HG02763 (cell line): ENCODE measurements around the gene ZSCAN9.

Experiments used
- ATAC-seq: cut with Tn5 transposase; IDR thresholded peaks from one replicate; pipeline ENCODE4 v1.9.1; 2021; ENCODE audit warnings: mild to moderate bottlenecking, moderate library complexity; ENCODE audit not compliant: unreplicated experiment

The ZSCAN9 gene

GRCh38 chr6:28225056-28225834 is at the start of gene ZSCAN9:
TSS of gene ZSCAN9 (plus strand) at chr6:28225275. CDS start at chr6:28227085, 1,810 bp downstream.
- ATAC-seq = peak; percentile 89

- no peak for ATAC-seq
Measured at GRCh38 chr6:28176373-28176772, 48.7 kb upstream of the ZSCAN9 start.

GRCh38 chr6:28182255-28182654 is 42.8 kb upstream of the ZSCAN9 start:
- no peak for ATAC-seq

GRCh38 chr6:28188111-28188979 is 36.7 kb upstream of the ZSCAN9 start:
- ATAC-seq = no peak

- no peak for ATAC-seq
Measured at GRCh38 chr6:28200020-28200419, 25.1 kb upstream of the ZSCAN9 start.

GRCh38 chr6:28203201-28203600 is 21.9 kb upstream of the ZSCAN9 start:
- ATAC-seq = no peak

GRCh38 chr6:28205879-28206278 is 19.2 kb upstream of the ZSCAN9 start:
- no peak for ATAC-seq

- ATAC-seq = no peak
Measured at GRCh38 chr6:28206527-28206926, 18.5 kb upstream of the ZSCAN9 start.

- no peak for ATAC-seq
Measured at GRCh38 chr6:28206928-28207509, 18.1 kb upstream of the ZSCAN9 start.

GRCh38 chr6:28207510-28208110 is 17.5 kb upstream of the ZSCAN9 start:
- ATAC-seq = no peak

GRCh38 chr6:28208111-28208659 is 16.9 kb upstream of the ZSCAN9 start:
- ATAC-seq = no peak

- ATAC-seq = no peak
Measured at GRCh38 chr6:28209753-28210535, 15.1 kb upstream of the ZSCAN9 start.

- peak; percentile 21 for ATAC-seq
Measured at GRCh38 chr6:28211840-28212509, 13.1 kb upstream of the ZSCAN9 start.

- ATAC-seq = peak; percentile 47
Measured at GRCh38 chr6:28212510-28213212, 12.4 kb upstream of the ZSCAN9 start.

- no peak for ATAC-seq
Measured at GRCh38 chr6:28213213-28213523, 11.9 kb upstream of the ZSCAN9 start.

- ATAC-seq = no peak
Measured at GRCh38 chr6:28215425-28215824, 9.7 kb upstream of the ZSCAN9 start.

- ATAC-seq = no peak
Measured at GRCh38 chr6:28217890-28218289, 7.2 kb upstream of the ZSCAN9 start.

- peak; percentile 75 for ATAC-seq
Measured at GRCh38 chr6:28218312-28219248, 6.5 kb upstream of the ZSCAN9 start.
